ENCODE results near the gene NINJ2. TPM values are rescaled to one million over a fixed set of nuclear protein-coding genes. Genes with fewer than 3 reads are reported as not detected.

NINJ2 gene
- total RNA-seq, 1 experiment from 2014 or later = 0.24 TPM

DNA sequence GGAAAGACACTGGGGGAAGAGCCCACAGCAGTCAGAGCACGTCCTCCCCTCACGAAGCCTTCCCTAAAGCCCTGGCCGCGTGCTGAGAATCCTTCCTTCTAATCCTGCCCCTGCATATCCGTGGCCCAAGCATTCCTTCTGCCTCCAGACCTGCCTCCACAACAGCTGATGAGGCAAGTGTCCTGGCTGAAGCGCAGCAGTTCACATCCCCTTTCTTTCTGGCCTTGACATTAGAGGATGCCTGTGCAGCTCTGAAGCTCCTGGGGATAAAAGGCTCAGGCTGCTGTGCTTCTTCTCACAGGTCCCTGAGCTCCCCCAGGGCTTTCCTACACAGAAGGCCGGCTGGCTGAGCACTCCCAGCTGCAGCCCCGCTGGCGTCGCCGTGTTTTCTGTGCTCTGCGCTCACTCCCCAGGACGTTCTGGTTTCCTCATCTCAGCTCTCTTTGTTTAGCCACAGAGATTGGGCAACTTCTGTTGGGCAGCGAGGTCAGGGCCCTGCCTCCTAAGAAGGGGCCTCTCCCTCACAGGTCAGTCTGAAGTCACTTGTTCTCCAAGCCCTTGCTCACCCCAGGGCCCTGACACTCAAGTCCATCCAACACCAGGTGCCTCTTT is 45.8 kb downstream of the NINJ2 start:
- Histone ChIP-seq H3K79me2 (ENCODE audit: insufficient read depth, low read length) (no peaks in the 10 kb centered on the region), H2BK20ac (ENCODE audit: low read depth, low read length, poor library complexity, severe bottlenecking) (no peak overlapping the region), H3K4me1 (ENCODE audit: insufficient read depth, low read length) (no peaks in the 10 kb centered on the region), H2AK5ac (ENCODE audit: insufficient read length, low read length) (no peak overlapping the region), H3K9ac (ENCODE audit: extremely low read depth, insufficient read length, low read length) (no peak overlapping the region), H2BK5ac (ENCODE audit: insufficient read length, low read length) (no peak overlapping the region), H4K20me1 (ENCODE audit: control insufficient read depth, insufficient read depth, insufficient read length) (no peaks in the 10 kb centered on the region), H2BK120ac (ENCODE audit: low read depth, low read length, poor library complexity, severe bottlenecking) (no peak overlapping the region), H3K23me2 (ENCODE audit: insufficient read length, low read depth, low read length, poor library complexity, severe bottlenecking) (no peaks in the 10 kb centered on the region), H3K9me3 (ENCODE audit: control insufficient read depth, low read depth, low read length) (no peaks in the 10 kb centered on the region), H4K91ac (ENCODE audit: insufficient read length, low read depth, low read length) (no peak overlapping the region), H3K23ac (ENCODE audit: insufficient read length, low read depth, low read length) (no peak overlapping the region), H2BK12ac (ENCODE audit: insufficient read length, low read depth, low read length) (no peak overlapping the region), H3K27ac (ENCODE audit: insufficient read length, low read depth, low read length) (no peak overlapping the region), H3K18ac (ENCODE audit: insufficient read length, low read depth, low read length) (no peak overlapping the region), H2BK15ac (ENCODE audit: low read depth, low read length) (no peak overlapping the region), H3K4ac (ENCODE audit: low read depth, low read length) (no peak overlapping the region), H3K56ac (ENCODE audit: insufficient read length, low read depth, low read length) (no peak overlapping the region), H4K5ac (ENCODE audit: insufficient read length, low read depth, low read length) (no peak overlapping the region), H3T11ph (ENCODE audit: low read length) (no peak overlapping the region), H3K79me1 (ENCODE audit: insufficient read depth, low read depth, low read length, poor library complexity, severe bottlenecking) (no peaks in the 10 kb centered on the region), H3K4me2 (ENCODE audit: insufficient read depth, insufficient read length, low read length) (no peak overlapping the region), H4K8ac (replicated peaks; ENCODE audit: insufficient read length, low read depth, low read length) (no peak overlapping the region), H3K14ac (ENCODE audit: insufficient read depth, low read length) (peak overlapping the region; percentile 35; the same call in 1 of the 2 replicates), H2AFZ (ENCODE audit: low read length) (no peak overlapping the region), H3K27me3 (ENCODE audit: insufficient read depth, low read length) (no peaks in the 10 kb centered on the region)
- Mint-ChIP-seq H3K27ac (no peak overlapping the region), H3K9me3 (no peaks in the 10 kb centered on the region), H3K27me3 (ENCODE audit: low read depth) (peaks cover 16% of the 10 kb centered on the region), H3K4me1 (peaks cover 13 to 14% of the 10 kb centered on the region in 2 experiments), H3K4me3 (no peak overlapping the region), H3K36me3 (ENCODE audit: insufficient read depth in 1 of 3, low read depth in 3 of 3) (no peaks in the 10 kb centered on the region)
- TF ChIP-seq, protein P1, sequence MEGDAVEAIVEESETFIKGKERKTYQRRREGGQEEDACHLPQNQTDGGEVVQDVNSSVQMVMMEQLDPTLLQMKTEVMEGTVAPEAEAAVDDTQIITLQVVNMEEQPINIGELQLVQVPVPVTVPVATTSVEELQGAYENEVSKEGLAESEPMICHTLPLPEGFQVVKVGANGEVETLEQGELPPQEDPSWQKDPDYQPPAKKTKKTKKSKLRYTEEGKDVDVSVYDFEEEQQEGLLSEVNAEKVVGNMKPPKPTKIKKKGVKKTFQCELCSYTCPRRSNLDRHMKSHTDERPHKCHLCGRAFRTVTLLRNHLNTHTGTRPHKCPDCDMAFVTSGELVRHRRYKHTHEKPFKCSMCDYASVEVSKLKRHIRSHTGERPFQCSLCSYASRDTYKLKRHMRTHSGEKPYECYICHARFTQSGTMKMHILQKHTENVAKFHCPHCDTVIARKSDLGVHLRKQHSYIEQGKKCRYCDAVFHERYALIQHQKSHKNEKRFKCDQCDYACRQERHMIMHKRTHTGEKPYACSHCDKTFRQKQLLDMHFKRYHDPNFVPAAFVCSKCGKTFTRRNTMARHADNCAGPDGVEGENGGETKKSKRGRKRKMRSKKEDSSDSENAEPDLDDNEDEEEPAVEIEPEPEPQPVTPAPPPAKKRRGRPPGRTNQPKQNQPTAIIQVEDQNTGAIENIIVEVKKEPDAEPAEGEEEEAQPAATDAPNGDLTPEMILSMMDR (conservative IDR thresholded peaks at IDR 0.05) = no peak
- WGBS (ENCODE audit: extremely low coverage, insufficient read length, low lambda C conversion rate) = no CpG with 5 or more reads among the region's 14 CpGs
- no peak for DNase-seq

Measured in H9 (cell line).